H9 (cell line): ENCODE data around the gene HOXC12. TPM values are rescaled to one million over a fixed set of nuclear protein-coding genes. Genes with fewer than 3 reads are reported as not detected.
A peak's percentile ranks its signal among the peaks of the same experiment; 100 is the strongest.

Source experiments
- DNase-seq: peaks from one replicate; pipeline ENCODE4 v3.0.0-alpha.2; 2017
- H2AFZ ChIP-seq: one replicate; pipeline ENCODE4 v1.6.1; 2013; ENCODE audit warnings: mild to moderate bottlenecking, low read length, control low read depth, moderate library complexity
- H2AK5ac ChIP-seq: 2 replicates; pipeline ENCODE4 v1.6.1; 2013; ENCODE audit warnings: low read length, control low read depth, mixed read lengths; ENCODE audit not compliant: insufficient read length
- H2BK120ac ChIP-seq: one replicate; pipeline ENCODE4 v1.6.1; 2013; ENCODE audit warnings: low read depth, mild to moderate bottlenecking, low read length, control low read depth, inconsistent platforms; ENCODE audit not compliant: poor library complexity, severe bottlenecking
- H2BK12ac ChIP-seq: 2 replicates; pipeline ENCODE4 v1.6.1; 2013; ENCODE audit warnings: low read length, control low read depth, mixed read lengths, low read depth; ENCODE audit not compliant: insufficient read length
- H2BK15ac ChIP-seq: 2 replicates; pipeline ENCODE4 v1.6.1; 2013; ENCODE audit warnings: low read depth, low read length, control low read depth
- H2BK20ac ChIP-seq: one replicate; pipeline ENCODE4 v1.6.1; 2013; ENCODE audit warnings: low read depth, mild to moderate bottlenecking, low read length, control low read depth, inconsistent platforms; ENCODE audit not compliant: poor library complexity, severe bottlenecking
- H2BK5ac ChIP-seq: 2 replicates; pipeline ENCODE4 v1.6.1; 2013; ENCODE audit warnings: low read length, control low read depth, mixed read lengths; ENCODE audit not compliant: insufficient read length
- H3K14ac ChIP-seq: 2 replicates; pipeline ENCODE4 v1.6.1; 2013; ENCODE audit warnings: low read length, control low read depth; ENCODE audit not compliant: insufficient read depth
- H3K18ac ChIP-seq: 2 replicates; pipeline ENCODE4 v1.6.1; 2013; ENCODE audit warnings: low read depth, mild to moderate bottlenecking, mixed read lengths, low read length, control low read depth; ENCODE audit not compliant: insufficient read length
- H3K23ac ChIP-seq: 2 replicates; pipeline ENCODE4 v1.6.1; 2013; ENCODE audit warnings: low read length, control low read depth, mixed read lengths, low read depth; ENCODE audit not compliant: insufficient read length
- H3K23me2 ChIP-seq: 2 replicates; pipeline ENCODE4 v1.6.1; 2013; ENCODE audit warnings: low read depth, mild to moderate bottlenecking, mixed read lengths, low read length, control low read depth; ENCODE audit not compliant: insufficient read length, poor library complexity, severe bottlenecking
- H3K27ac ChIP-seq: 2 replicates; pipeline ENCODE4 v1.5.1; 2013; ENCODE audit warnings: low read length, control low read depth, mixed read lengths, low read depth; ENCODE audit not compliant: insufficient read length
- H3K27me3 ChIP-seq: 2 replicates; pipeline ENCODE4 v1.6.1; 2013; ENCODE audit warnings: low read length, control low read depth, inconsistent platforms; ENCODE audit not compliant: insufficient read depth
- H3K4ac ChIP-seq: 2 replicates; pipeline ENCODE4 v1.6.1; 2013; ENCODE audit warnings: low read depth, mild to moderate bottlenecking, control low read depth, inconsistent platforms, low read length, moderate library complexity
- H3K4me1 ChIP-seq: 2 replicates; pipeline ENCODE4 v1.6.1; 2013; ENCODE audit warnings: low read length, control low read depth, inconsistent platforms; ENCODE audit not compliant: insufficient read depth
- H3K4me2 ChIP-seq: 2 replicates; pipeline ENCODE4 v1.6.1; 2013; ENCODE audit warnings: low read length, control low read depth, mixed read lengths; ENCODE audit not compliant: insufficient read length, insufficient read depth
- H3K56ac ChIP-seq: 2 replicates; pipeline ENCODE4 v1.6.1; 2013; ENCODE audit warnings: low read depth, mild to moderate bottlenecking, mixed read lengths, low read length, control low read depth; ENCODE audit not compliant: insufficient read length
- H3K79me1 ChIP-seq: 2 replicates; pipeline ENCODE4 v1.6.1; 2013; ENCODE audit warnings: low read depth, mild to moderate bottlenecking, moderate library complexity, low read length, control low read depth, inconsistent platforms; ENCODE audit not compliant: insufficient read depth, poor library complexity, severe bottlenecking
- H3K79me2 ChIP-seq: 2 replicates; pipeline ENCODE4 v1.6.1; 2013; ENCODE audit warnings: low read length, control low read depth, inconsistent platforms; ENCODE audit not compliant: insufficient read depth
- H3K9ac ChIP-seq: 2 replicates; pipeline ENCODE4 v1.6.1; 2013; ENCODE audit warnings: low read length, control low read depth, mixed read lengths; ENCODE audit not compliant: insufficient read length; ENCODE audit errors: extremely low read depth
- H3K9me3 ChIP-seq: one replicate; pipeline ENCODE4 v1.6.1; 2013; ENCODE audit warnings: low read depth, low read length, inconsistent platforms; ENCODE audit not compliant: control insufficient read depth
- H3T11ph ChIP-seq: one replicate; pipeline ENCODE4 v1.6.1; 2013; ENCODE audit warnings: mild to moderate bottlenecking, low read length, control low read depth, inconsistent platforms
- H4K20me1 ChIP-seq: one replicate; pipeline ENCODE4 v1.6.1; 2013; ENCODE audit not compliant: control insufficient read depth, insufficient read length, insufficient read depth
- H4K5ac ChIP-seq: 2 replicates; pipeline ENCODE4 v1.6.1; 2013; ENCODE audit warnings: low read depth, mild to moderate bottlenecking, mixed read lengths, low read length, control low read depth; ENCODE audit not compliant: insufficient read length
- H4K8ac ChIP-seq: replicated peaks from 2 replicates; pipeline ENCODE4 v1.6.1; 2013; ENCODE audit warnings: low read length, control low read depth, mixed read lengths, low read depth; ENCODE audit not compliant: insufficient read length
- H4K91ac ChIP-seq: 2 replicates; pipeline ENCODE4 v1.6.1; 2013; ENCODE audit warnings: low read depth, mild to moderate bottlenecking, moderate library complexity, mixed read lengths, low read length, control low read depth; ENCODE audit not compliant: insufficient read length
- H3K27ac Mint-ChIP-seq, 3 experiments: 2 replicates in 2 of 3; 3 replicates in 1 of 3; pipeline ENCODE4 v1.8.0; 2020 to 2021; ENCODE audit warnings: mixed read lengths in 3 of 3, mild to moderate bottlenecking in 1 of 3, moderate library complexity in 1 of 3
- H3K27me3 Mint-ChIP-seq: 2 replicates; pipeline ENCODE4 v1.8.0; 2021; ENCODE audit warnings: low read depth, mild to moderate bottlenecking, moderate library complexity, mixed read lengths
- H3K36me3 Mint-ChIP-seq, 3 experiments: 2 replicates in 2 of 3; 3 replicates in 1 of 3; pipeline ENCODE4 v1.8.0; 2020 to 2021; ENCODE audit warnings: low read depth in 3 of 3, mixed read lengths in 3 of 3; ENCODE audit not compliant: insufficient read depth in 1 of 3
- H3K4me1 Mint-ChIP-seq, 2 experiments: 2 replicates each; pipeline ENCODE4 v1.8.0; 2020; ENCODE audit warnings: mixed read lengths in 2 of 2
- H3K4me3 Mint-ChIP-seq, 2 experiments: 2 replicates in 1 of 2; 3 replicates in 1 of 2; pipeline ENCODE4 v1.8.0; 2020 to 2021; ENCODE audit warnings: mild to moderate bottlenecking in 2 of 2, mixed read lengths in 2 of 2, moderate library complexity in 1 of 2
- H3K9me3 Mint-ChIP-seq, 2 experiments: 2 replicates in 1 of 2; 3 replicates in 1 of 2; pipeline ENCODE4 v1.8.0; 2020; ENCODE audit warnings: mild to moderate bottlenecking in 2 of 2, mixed read lengths in 2 of 2, moderate library complexity in 1 of 2
- WGBS: extraction: QIAGEN DNeasy Blood & Tissue Kit; methylation state at CpG from one replicate; pipeline ENCODE4 v1.1.7; 2013; ENCODE audit warnings: missing lambda C conversion rate, low lambda C conversion rate, mixed read lengths; ENCODE audit not compliant: insufficient read length; ENCODE audit errors: extremely low coverage; 5-methylcytosine and 5-hydroxymethylcytosine counted together
- total RNA-seq: library from RNA; stranded (reverse); gene quantifications from 2 replicates; pipeline ENCODE4 v1.2.1, GENCODE V29; 2021
- TF ChIP-seq, protein P1 (sequence below): fragments of 200-600 bp; sonication (generic); conservative IDR thresholded peaks from 3 replicates; pipeline ENCODE4 v1.8.0; 2021; ENCODE audit warnings: antibody characterized with exemption, mild to moderate bottlenecking

HOXC12 gene
- total RNA-seq, 1 experiment from 2014 or later = not detected

- Histone ChIP-seq H2BK12ac (no peak overlapping the region), H3K18ac (no peak overlapping the region), H3K9ac (no peak overlapping the region), H3K56ac (no peak overlapping the region), H2BK20ac (no peak overlapping the region), H3K27me3 (peaks cover 95% of the 10 kb centered on the region), H3K4me2 (peak overlapping the region; percentile 30), H4K8ac (no peak overlapping the region), H3K79me2 (no peaks in the 10 kb centered on the region), H2AK5ac (no peak overlapping the region), H2AFZ (no peak overlapping the region), H2BK5ac (no peak overlapping the region), H3K9me3 (no peaks in the 10 kb centered on the region), H4K5ac (no peak overlapping the region), H2BK15ac (no peak overlapping the region), H3K23ac (no peak overlapping the region), H3K23me2 (no peaks in the 10 kb centered on the region), H3K4me1 (no peaks in the 10 kb centered on the region), H3T11ph (no peak overlapping the region), H3K79me1 (no peaks in the 10 kb centered on the region), H3K4ac (no peak overlapping the region), H4K91ac (no peak overlapping the region), H3K14ac (no peak overlapping the region), H4K20me1 (no peaks in the 10 kb centered on the region), H3K27ac (no peak overlapping the region), H2BK120ac (no peak overlapping the region)
- Mint-ChIP-seq H3K4me1 (peaks cover 8 to 12% of the 10 kb centered on the region in 2 experiments; a peak in 3 of 4 replicates), H3K4me3 (peak overlapping the region; percentile 27 to 30), H3K9me3 (peaks cover 2 to 16% of the 10 kb centered on the region in 2 experiments; a peak in 1 of 5 replicates), H3K27me3 (peaks cover 100% of the 10 kb centered on the region), H3K36me3 (no peaks in the 10 kb centered on the region), H3K27ac (no peak overlapping the region)
- peak; percentile 91 for DNase-seq
- TF ChIP-seq, protein P1, sequence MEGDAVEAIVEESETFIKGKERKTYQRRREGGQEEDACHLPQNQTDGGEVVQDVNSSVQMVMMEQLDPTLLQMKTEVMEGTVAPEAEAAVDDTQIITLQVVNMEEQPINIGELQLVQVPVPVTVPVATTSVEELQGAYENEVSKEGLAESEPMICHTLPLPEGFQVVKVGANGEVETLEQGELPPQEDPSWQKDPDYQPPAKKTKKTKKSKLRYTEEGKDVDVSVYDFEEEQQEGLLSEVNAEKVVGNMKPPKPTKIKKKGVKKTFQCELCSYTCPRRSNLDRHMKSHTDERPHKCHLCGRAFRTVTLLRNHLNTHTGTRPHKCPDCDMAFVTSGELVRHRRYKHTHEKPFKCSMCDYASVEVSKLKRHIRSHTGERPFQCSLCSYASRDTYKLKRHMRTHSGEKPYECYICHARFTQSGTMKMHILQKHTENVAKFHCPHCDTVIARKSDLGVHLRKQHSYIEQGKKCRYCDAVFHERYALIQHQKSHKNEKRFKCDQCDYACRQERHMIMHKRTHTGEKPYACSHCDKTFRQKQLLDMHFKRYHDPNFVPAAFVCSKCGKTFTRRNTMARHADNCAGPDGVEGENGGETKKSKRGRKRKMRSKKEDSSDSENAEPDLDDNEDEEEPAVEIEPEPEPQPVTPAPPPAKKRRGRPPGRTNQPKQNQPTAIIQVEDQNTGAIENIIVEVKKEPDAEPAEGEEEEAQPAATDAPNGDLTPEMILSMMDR = no peak
- no CpG with 5 or more reads among the region's 18 CpGs for WGBS
Observed at GRCh38 chr12:53965281-53966084, 10.8 kb downstream of the HOXC12 start.
